HepG2 (cell line): ENCODE measurements around the gene C9orf50. TPM values are rescaled to one million over a fixed set of nuclear protein-coding genes. Genes with fewer than 3 reads are reported as not detected.

Source experiments
- AGO1 ChIP-seq: fragments of 200-400 bp; formaldehyde crosslinking; IDR thresholded peaks from 2 replicates; pipeline ENCODE4 v1.6.1; 2017; ENCODE audit warnings: mild to moderate bottlenecking, low read depth, low read length, moderate library complexity; ENCODE audit not compliant: poor library complexity, severe bottlenecking
- FIP1L1 ChIP-seq: fragments of 200-400 bp; formaldehyde crosslinking; IDR thresholded peaks from 2 replicates; pipeline ENCODE4 v1.6.1; 2018; ENCODE audit warnings: low read depth, mild to moderate bottlenecking, low read length, moderate library complexity, borderline replicate concordance; ENCODE audit not compliant: insufficient read depth
- HNRNPK ChIP-seq: fragments of 200-400 bp; formaldehyde crosslinking; IDR thresholded peaks from 2 replicates; pipeline ENCODE4 v1.6.1; 2018; ENCODE audit warnings: low read length, low read depth, moderate library complexity, mild to moderate bottlenecking; ENCODE audit not compliant: poor library complexity, severe bottlenecking
- KLF6 ChIP-seq: IDR thresholded peaks from 2 replicates; pipeline ENCODE4 v1.8.0; 2016; ENCODE audit warnings: missing biosample characterization, missing genetic modification reagents
- TCF12 ChIP-seq, 2 experiments: fragments of 450-650 bp in 1 of 2; sonication (generic) in 1 of 2; formaldehyde crosslinking in 1 of 2; IDR thresholded peaks; 2 replicates each; pipeline versions ENCODE4 v1.6.1 to v1.8.0; 2017 to 2022; ENCODE audit warnings: antibody characterized with exemption in 1 of 2, mild to moderate bottlenecking in 1 of 2, missing genetic modification reagents in 1 of 2, moderate library complexity in 1 of 2
- TERF1 ChIP-seq: sonication (generic); formaldehyde crosslinking; IDR thresholded peaks from 2 replicates; pipeline ENCODE4 v1.8.0; 2022; ENCODE audit warnings: mild to moderate bottlenecking, missing genetic modification reagents, moderate library complexity
- TP53 ChIP-seq: sonication (generic); formaldehyde crosslinking; conservative IDR thresholded peaks from 2 replicates; pipeline ENCODE4 v1.4.0; 2020; ENCODE audit warnings: missing genetic modification reagents
- ZFP62 ChIP-seq: sonication (generic); formaldehyde crosslinking; IDR thresholded peaks from 2 replicates; pipeline ENCODE4 v1.4.0; 2020; ENCODE audit warnings: missing genetic modification reagents
- ZFY ChIP-seq: sonication (generic); formaldehyde crosslinking; IDR thresholded peaks from 2 replicates; pipeline ENCODE4 v1.4.0; 2020; ENCODE audit warnings: missing genetic modification reagents
- ZNF224 ChIP-seq: sonication (generic); formaldehyde crosslinking; IDR thresholded peaks from 2 replicates; pipeline ENCODE4 v1.5.0; 2020; ENCODE audit warnings: mild to moderate bottlenecking, missing genetic modification reagents
- ZNF512B ChIP-seq: sonication (generic); formaldehyde crosslinking; IDR thresholded peaks from 2 replicates; pipeline ENCODE4 v1.5.1; 2020; ENCODE audit warnings: missing genetic modification reagents, mild to moderate bottlenecking, borderline replicate concordance
- ZNF550 ChIP-seq: sonication (generic); formaldehyde crosslinking; IDR thresholded peaks from 2 replicates; pipeline ENCODE4 v1.4.0; 2020; ENCODE audit warnings: mild to moderate bottlenecking, missing genetic modification reagents, borderline replicate concordance
- ZNF703 ChIP-seq: sonication (generic); formaldehyde crosslinking; IDR thresholded peaks from 2 replicates; pipeline ENCODE4 v1.5.1; 2020; ENCODE audit warnings: missing genetic modification reagents, mild to moderate bottlenecking, moderate library complexity, borderline replicate concordance
- polyA plus RNA-seq, 8 experiments: library from polyadenylated mRNA; depleted of rRNA in 3 of 8; stranded (reverse) in 7 of 8; unstranded in 1 of 8; fragments of >200 nt; fragmentation: Illumina TruSeq in 4 of 8; extraction: Trizol in 4 of 8; gene quantifications; 2 replicates each; pipeline versions ENCODE4 v1.2.1 to v1.2.3, GENCODE V29; 2011 to 2016; ENCODE audit warnings: low read depth in 4 of 8, missing spikeins in 1 of 8, mixed read lengths in 1 of 8; ENCODE audit not compliant: insufficient read depth in 1 of 8
- total RNA-seq, 5 experiments: library from RNA; depleted of rRNA; stranded (reverse); fragments of >200 nt; fragmentation: Illumina TruSeq; extraction: Trizol; gene quantifications; 2 replicates each; pipeline ENCODE4 v1.2.3, GENCODE V29; 2016; ENCODE audit warnings: low read depth in 1 of 5
- TF ChIP-seq, protein P1 (sequence below): sonication (generic); formaldehyde crosslinking; IDR thresholded peaks from 2 replicates; pipeline ENCODE4 v1.5.0; 2020; ENCODE audit warnings: missing genetic modification reagents
- TF ChIP-seq, protein P2 (sequence below): IDR thresholded peaks from 2 replicates; pipeline ENCODE4 v1.6.1; 2016; ENCODE audit warnings: low read depth, borderline replicate concordance
- TF ChIP-seq, protein P3 (sequence below): sonication (generic); formaldehyde crosslinking; IDR thresholded peaks from 2 replicates; pipeline ENCODE4 v1.4.0; 2020; ENCODE audit warnings: mild to moderate bottlenecking, missing genetic modification reagents
- TF ChIP-seq, protein P4 (sequence below): IDR thresholded peaks from 2 replicates; pipeline ENCODE4 v1.6.1; 2016; ENCODE audit warnings: missing compliant biosample characterization, missing genetic modification reagents, borderline replicate concordance
- TF ChIP-seq, protein P5 (sequence below): IDR thresholded peaks from 2 replicates; pipeline ENCODE4 v1.6.1; 2012; ENCODE audit warnings: inconsistent platforms

C9orf50 gene
- total and polyA plus RNA-seq, 2 of the 13 experiments (the other 11 are each of a cell fraction or from before 2014, with no cell fraction given): not detected

DNA sequence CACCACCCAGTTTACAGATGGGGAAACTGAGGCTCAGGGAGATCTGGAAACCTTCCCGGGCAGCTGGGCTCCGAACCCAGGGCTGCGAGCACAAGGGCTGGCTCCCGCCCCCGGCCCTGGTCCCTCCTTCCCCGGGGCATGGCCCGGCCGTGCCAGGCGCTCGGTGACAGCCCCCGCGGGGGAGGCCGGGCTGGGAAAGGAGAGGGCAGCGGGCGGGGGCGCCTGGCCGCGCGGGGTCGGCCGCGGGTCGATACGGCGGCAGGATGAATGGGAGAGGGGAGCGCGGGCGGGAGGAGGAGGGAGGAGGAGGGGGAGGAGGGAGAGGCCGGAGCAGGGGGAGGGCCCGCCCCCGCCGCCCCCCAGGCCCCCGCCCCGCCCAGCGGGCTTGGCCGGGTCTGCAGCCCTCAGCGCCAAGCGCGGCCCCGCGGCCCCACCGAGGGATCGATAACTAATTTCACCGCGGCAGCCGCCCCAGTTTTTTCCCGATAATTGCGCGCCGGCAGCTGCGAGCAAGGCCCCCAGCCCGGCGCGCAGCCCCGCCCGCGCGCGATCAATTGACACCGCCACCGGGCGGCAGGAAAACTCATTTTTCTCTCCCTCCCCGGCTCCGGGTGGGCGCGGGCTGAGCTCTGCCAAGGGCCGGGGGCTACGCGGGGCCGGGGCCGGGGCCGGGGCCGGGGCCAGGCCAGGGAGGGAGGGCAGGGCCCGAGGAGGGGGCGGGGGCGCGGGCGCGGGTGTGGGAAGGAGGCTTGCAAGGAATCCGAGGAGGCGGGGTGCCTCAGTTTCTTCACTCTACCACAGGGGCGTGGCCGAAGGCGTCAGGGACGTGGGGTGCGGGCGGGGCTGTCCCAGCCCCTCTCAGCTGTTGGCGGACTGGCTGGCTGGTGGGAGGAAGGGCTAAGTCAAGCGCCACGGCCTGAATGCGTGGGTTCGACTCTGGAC, 52.1 kb downstream of the C9orf50 start (continued):
- TF ChIP-seq KLF6 (no peak), HNRNPK (peak; percentile 99), ZFY (CRISPR knock-in tag) (no peak), TERF1 (CRISPR knock-in tag) (no peak), ZFP62 (CRISPR knock-in tag) (no peak), ZNF512B (CRISPR knock-in tag) (no peak), ZNF703 (no peak), AGO1 (no peak), FIP1L1 (no peak), ZNF224 (CRISPR knock-in tag) (no peak), ZNF550 (CRISPR knock-in tag) (no peak), TP53 (no peak), TCF12 (IDR thresholded peaks at IDR 0.05) (no peak), TCF12 (CRISPR knock-in tag; IDR thresholded peaks at IDR 0.05) (peak; percentile 87)
- TF ChIP-seq, protein P1, sequence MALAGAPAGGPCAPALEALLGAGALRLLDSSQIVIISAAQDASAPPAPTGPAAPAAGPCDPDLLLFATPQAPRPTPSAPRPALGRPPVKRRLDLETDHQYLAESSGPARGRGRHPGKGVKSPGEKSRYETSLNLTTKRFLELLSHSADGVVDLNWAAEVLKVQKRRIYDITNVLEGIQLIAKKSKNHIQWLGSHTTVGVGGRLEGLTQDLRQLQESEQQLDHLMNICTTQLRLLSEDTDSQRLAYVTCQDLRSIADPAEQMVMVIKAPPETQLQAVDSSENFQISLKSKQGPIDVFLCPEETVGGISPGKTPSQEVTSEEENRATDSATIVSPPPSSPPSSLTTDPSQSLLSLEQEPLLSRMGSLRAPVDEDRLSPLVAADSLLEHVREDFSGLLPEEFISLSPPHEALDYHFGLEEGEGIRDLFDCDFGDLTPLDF (CRISPR knock-in tag): 0 out of 2 replicates have a peak, but pooled peaks have one; percentile 60
- TF ChIP-seq, protein P2, sequence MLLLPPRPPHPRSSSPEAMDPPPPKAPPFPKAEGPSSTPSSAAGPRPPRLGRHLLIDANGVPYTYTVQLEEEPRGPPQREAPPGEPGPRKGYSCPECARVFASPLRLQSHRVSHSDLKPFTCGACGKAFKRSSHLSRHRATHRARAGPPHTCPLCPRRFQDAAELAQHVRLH (CRISPR knock-in tag): no peak; the same call in 1 of the 2 replicates
- TF ChIP-seq, protein P3, sequence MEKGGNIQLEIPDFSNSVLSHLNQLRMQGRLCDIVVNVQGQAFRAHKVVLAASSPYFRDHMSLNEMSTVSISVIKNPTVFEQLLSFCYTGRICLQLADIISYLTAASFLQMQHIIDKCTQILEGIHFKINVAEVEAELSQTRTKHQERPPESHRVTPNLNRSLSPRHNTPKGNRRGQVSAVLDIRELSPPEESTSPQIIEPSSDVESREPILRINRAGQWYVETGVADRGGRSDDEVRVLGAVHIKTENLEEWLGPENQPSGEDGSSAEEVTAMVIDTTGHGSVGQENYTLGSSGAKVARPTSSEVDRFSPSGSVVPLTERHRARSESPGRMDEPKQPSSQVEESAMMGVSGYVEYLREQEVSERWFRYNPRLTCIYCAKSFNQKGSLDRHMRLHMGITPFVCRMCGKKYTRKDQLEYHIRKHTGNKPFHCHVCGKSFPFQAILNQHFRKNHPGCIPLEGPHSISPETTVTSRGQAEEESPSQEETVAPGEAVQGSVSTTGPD: no peak
- TF ChIP-seq, protein P4, sequence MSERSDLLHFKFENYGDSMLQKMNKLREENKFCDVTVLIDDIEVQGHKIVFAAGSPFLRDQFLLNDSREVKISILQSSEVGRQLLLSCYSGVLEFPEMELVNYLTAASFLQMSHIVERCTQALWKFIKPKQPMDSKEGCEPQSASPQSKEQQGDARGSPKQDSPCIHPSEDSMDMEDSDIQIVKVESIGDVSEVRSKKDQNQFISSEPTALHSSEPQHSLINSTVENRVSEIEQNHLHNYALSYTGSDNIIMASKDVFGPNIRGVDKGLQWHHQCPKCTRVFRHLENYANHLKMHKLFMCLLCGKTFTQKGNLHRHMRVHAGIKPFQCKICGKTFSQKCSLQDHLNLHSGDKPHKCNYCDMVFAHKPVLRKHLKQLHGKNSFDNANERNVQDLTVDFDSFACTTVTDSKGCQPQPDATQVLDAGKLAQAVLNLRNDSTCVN (CRISPR knock-in tag): no peak; the same call in 1 of the 2 replicates
- TF ChIP-seq, protein P5, sequence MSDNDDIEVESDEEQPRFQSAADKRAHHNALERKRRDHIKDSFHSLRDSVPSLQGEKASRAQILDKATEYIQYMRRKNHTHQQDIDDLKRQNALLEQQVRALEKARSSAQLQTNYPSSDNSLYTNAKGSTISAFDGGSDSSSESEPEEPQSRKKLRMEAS: no peak
